WI38 (cell line): ENCODE measurements around the gene CALHM1.

Experiments
- H3K4me3 ChIP-seq: 2 replicates; pipeline ENCODE4 v1.5.1; 2011; ENCODE audit warnings: low read depth, mild to moderate bottlenecking, control low read depth, low read length
- CTCF ChIP-seq: IDR thresholded peaks from 2 replicates; pipeline ENCODE4 v1.5.1; 2012; ENCODE audit warnings: low read depth, mild to moderate bottlenecking, control low read depth, low read length

Gene CALHM1

GRCh38 chr10:103480521-103480920 is 21.8 kb upstream of the CALHM1 start:
- no peak for TF ChIP-seq CTCF
- H3K4me3 ChIP-seq, result no peak overlapping the region

GRCh38 chr10:103479135-103479534 is 20.4 kb upstream of the CALHM1 start, which contains the start of gene CALHM3:
Gene CALHM3, minus strand, starts transcription at chr10:103479240. Its CDS starts 208 bp downstream, at chr10:103479032.
- TF ChIP-seq CTCF, result no peak
- H3K4me3 ChIP-seq, result no peak within 1 kb of the TSS

- H3K4me3 ChIP-seq, result no peak overlapping the region
- no peak for TF ChIP-seq CTCF
Measured at GRCh38 chr10:103478671-103479070, 20.0 kb upstream of the CALHM1 start.

- no peak overlapping the region for H3K4me3 ChIP-seq
- TF ChIP-seq CTCF, result no peak
Measured at GRCh38 chr10:103476046-103476768, 17.5 kb upstream of the CALHM1 start.

GRCh38 chr10:103475437-103475836 is 16.7 kb upstream of the CALHM1 start:
- H3K4me3 ChIP-seq, result no peak overlapping the region
- no peak for TF ChIP-seq CTCF

- TF ChIP-seq CTCF, result no peak
- H3K4me3 ChIP-seq, result no peak overlapping the region
Measured at GRCh38 chr10:103474077-103474476, 15.4 kb upstream of the CALHM1 start.

GRCh38 chr10:103473261-103473671 is 14.6 kb upstream of the CALHM1 start:
- TF ChIP-seq CTCF, result no peak
- H3K4me3 ChIP-seq, result no peak overlapping the region
